Measurements from ENCODE around the gene SNX8. TPM values are rescaled to one million over a fixed set of nuclear protein-coding genes. Genes with fewer than 3 reads are reported as not detected.

The SNX8 gene
- total and polyA plus RNA-seq, 2 of the 13 experiments (the other 11 are each of a cell fraction or from before 2014, with no cell fraction given): 20.6 to 45.2 TPM

- Histone ChIP-seq H4K20me1 (ENCODE audit: insufficient read depth, low read length) (no peaks in the 10 kb centered on the region), H2AFZ (ENCODE audit: low read length) (no peak overlapping the region), H3K27me3 (ENCODE audit: control insufficient read depth in 1 of 2, insufficient read depth in 2 of 2, low read length in 2 of 2) (no peaks in the 10 kb centered on the region; a peak in 1 of 5 replicates), H3K36me3 (replicated peaks in 1 of 2; ENCODE audit: control insufficient read depth in 1 of 2, insufficient read depth in 2 of 2, low read length in 2 of 2) (peaks cover 0 to 3% of the 10 kb centered on the region in 2 experiments; a peak in 1 of 5 replicates), H3K79me2 (ENCODE audit: insufficient read depth, low read length) (peaks cover 20% of the 10 kb centered on the region), H3K9ac (ENCODE audit: insufficient read depth, low read depth, low read length) (no peak overlapping the region), H3K4me3 (replicated peaks in 1 of 3; ENCODE audit: insufficient read depth in 1 of 3, low read depth in 2 of 3, low read length in 3 of 3) (no peak overlapping the region), H3K27ac (ENCODE audit: extremely low read length, insufficient read depth, low read length) (no peak overlapping the region), H3K4me2 (ENCODE audit: low read depth, low read length) (no peak overlapping the region), H3K9me3 (ENCODE audit: low read length) (no peaks in the 10 kb centered on the region), H3K4me1 (ENCODE audit: insufficient read depth, low read length) (peaks cover 37% of the 10 kb centered on the region)
- TF ChIP-seq MAFK (conservative IDR thresholded peaks at IDR 0.05 in 1 of 2, IDR thresholded peaks at IDR 0.05 in 1 of 2; ENCODE audit: low read length in 2 of 2): no peak
- CTCF ChIA-PET (ENCODE audit: low intra/inter-chr PET ratio, low total read pairs): no interaction called here
- intact Hi-C loops (cut with micrococcal nuclease; ENCODE audit: unreplicated experiment) (loop anchor here (10.0 kb wide), 1 partner anchor 70 kb away; the partner anchor contains the start of gene SNX8), in situ Hi-C loops (cut with HindIII; ENCODE audit: extremely low pct_ligation_motif_present, low pct_unique_long_range_greater_than_20kb) (loop anchor here (5.0 kb wide), 1 partner anchor 103 kb away; no protein-coding TSS in a partner anchor)
- WGBS (ENCODE audit: low lambda C conversion rate): 92% methylated on average over 25 of the region's 25 CpGs
- ATAC-seq: no peak
- DNase-seq (ENCODE audit: low spot score): no peak
- BruUV-seq (replicated peaks): no TSS peak
- no peak for FAIRE-seq
- POLR2A ChIA-PET: no interaction called here
These were observed 69.7 kb downstream of the SNX8 start for GRCh38 chr7:2244404-2244995.

GRCh38 chr7:2243458-2243857, 70.8 kb downstream of the SNX8 start:
- Histone ChIP-seq H3K9me3 (ENCODE audit: low read length) (no peaks in the 10 kb centered on the region), H3K36me3 (replicated peaks in 1 of 2; ENCODE audit: control insufficient read depth in 1 of 2, insufficient read depth in 2 of 2, low read length in 2 of 2) (peaks cover 4 to 9% of the 10 kb centered on the region in 2 experiments; a peak in 3 of 5 replicates), H3K4me3 (replicated peaks in 1 of 3; ENCODE audit: insufficient read depth in 1 of 3, low read depth in 2 of 3, low read length in 3 of 3) (no peak overlapping the region), H3K4me1 (ENCODE audit: insufficient read depth, low read length) (peaks cover 37% of the 10 kb centered on the region), H3K4me2 (ENCODE audit: low read depth, low read length) (peak overlapping the region; percentile 99), H4K20me1 (ENCODE audit: insufficient read depth, low read length) (no peaks in the 10 kb centered on the region), H3K27ac (ENCODE audit: extremely low read length, insufficient read depth, low read length) (no peak overlapping the region), H3K79me2 (ENCODE audit: insufficient read depth, low read length) (peaks cover 22% of the 10 kb centered on the region), H3K9ac (ENCODE audit: insufficient read depth, low read depth, low read length) (no peak overlapping the region), H3K27me3 (ENCODE audit: control insufficient read depth in 1 of 2, insufficient read depth in 2 of 2, low read length in 2 of 2) (no peaks in the 10 kb centered on the region; a peak in 1 of 5 replicates), H2AFZ (ENCODE audit: low read length) (no peak overlapping the region)
- ChIA-PET CTCF (ENCODE audit: low intra/inter-chr PET ratio, low total read pairs) (no interaction called here), POLR2A (no interaction called here)
- DNase-seq (ENCODE audit: low spot score): no peak
- WGBS (ENCODE audit: low lambda C conversion rate): 89% methylated on average over 11 of the region's 12 CpGs
- intact Hi-C loops (cut with micrococcal nuclease; ENCODE audit: unreplicated experiment): loop anchor here (2.0 to 10.0 kb wide), 2 partner anchors 71 to 111 kb away; partner anchors contain the start of genes EIF3B and SNX8
- no TSS peak for BruUV-seq (replicated peaks)
- in situ Hi-C loops (cut with HindIII; ENCODE audit: extremely low pct_ligation_motif_present, low pct_unique_long_range_greater_than_20kb): loop anchor here (5.0 kb wide), 1 partner anchor 104 kb away; no protein-coding TSS in a partner anchor
- ATAC-seq: no peak
- no peak for FAIRE-seq
- TF ChIP-seq IRF9 (CRISPR knock-in tag; IDR thresholded peaks at IDR 0.05; ENCODE audit: borderline replicate concordance) (no peak), HNF4G (IDR thresholded peaks at IDR 0.05; ENCODE audit: borderline replicate concordance, low read depth, low read length) (no peak), HNF4G (CRISPR knock-in tag; IDR thresholded peaks at IDR 0.05; ENCODE audit: borderline replicate concordance, low read depth) (no peak), MTA3 (CRISPR knock-in tag; IDR thresholded peaks at IDR 0.05) (no peak), IRF1 (CRISPR knock-in tag; IDR thresholded peaks at IDR 0.05; ENCODE audit: low read depth) (no peak), ZSCAN5A (CRISPR knock-in tag; IDR thresholded peaks at IDR 0.05; ENCODE audit: borderline replicate concordance) (no peak), KDM1A (CRISPR knock-in tag; IDR thresholded peaks at IDR 0.05) (no peak), E2F2 (CRISPR knock-in tag; IDR thresholded peaks at IDR 0.05; ENCODE audit: borderline replicate concordance) (no peak), ZNF639 (CRISPR knock-in tag; conservative IDR thresholded peaks at IDR 0.05) (no peak), GTF2F1 (IDR thresholded peaks at IDR 0.05; ENCODE audit: low read length) (no peak)

All from HepG2 (cell line).